Hepatocyte (in vitro differentiated cells): Measurements from ENCODE around the gene CCL18. TPM values are rescaled to one million over a fixed set of nuclear protein-coding genes. Genes with fewer than 3 reads are reported as not detected.

Experiments used
- DNase-seq: peaks from one replicate; pipeline ENCODE4 v3.0.0-alpha.2; 2016; ENCODE audit warnings: low spot score
- H2AFZ ChIP-seq: fragments of 200-600 bp; sonication (generic); 2 replicates; pipeline ENCODE4 v1.6.0; 2016; ENCODE audit warnings: antibody characterized with exemption, mild to moderate bottlenecking
- H3K27ac ChIP-seq: fragments of 200-600 bp; sonication (generic); 2 replicates; pipeline ENCODE4 v1.5.1; 2016; ENCODE audit warnings: mild to moderate bottlenecking
- H3K27me3 ChIP-seq: fragments of 200-600 bp; sonication (generic); 2 replicates; pipeline ENCODE4 v1.6.1; 2016
- H3K36me3 ChIP-seq: fragments of 200-600 bp; sonication (generic); replicated peaks from 2 replicates; pipeline ENCODE4 v1.5.1; 2016; ENCODE audit warnings: low read depth; ENCODE audit not compliant: insufficient read depth
- H3K4me1 ChIP-seq: fragments of 200-600 bp; sonication (generic); 2 replicates; pipeline ENCODE4 v1.5.1; 2016; ENCODE audit warnings: mild to moderate bottlenecking, moderate library complexity; ENCODE audit not compliant: insufficient read depth
- H3K4me2 ChIP-seq: fragments of 200-600 bp; sonication (generic); 2 replicates; pipeline ENCODE4 v1.6.0; 2016
- H3K4me3 ChIP-seq: fragments of 200-600 bp; sonication (generic); 2 replicates; pipeline ENCODE4 v1.5.1; 2016; ENCODE audit warnings: mild to moderate bottlenecking
- H3K79me2 ChIP-seq: fragments of 200-600 bp; sonication (generic); 2 replicates; pipeline ENCODE4 v1.6.0; 2017; ENCODE audit warnings: mild to moderate bottlenecking
- H3K9me2 ChIP-seq: fragments of 200-600 bp; sonication (generic); replicated peaks from 2 replicates; pipeline ENCODE4 v1.6.0; 2017; ENCODE audit warnings: mild to moderate bottlenecking; ENCODE audit not compliant: insufficient read depth
- H3K9me3 ChIP-seq: fragments of 200-600 bp; sonication (generic); 2 replicates; pipeline ENCODE4 v1.5.1; 2016; ENCODE audit warnings: low read depth, mild to moderate bottlenecking
- H4K20me1 ChIP-seq: fragments of 200-600 bp; sonication (generic); 2 replicates; pipeline ENCODE4 v1.6.0; 2016; ENCODE audit warnings: mild to moderate bottlenecking; ENCODE audit not compliant: insufficient read depth, poor library complexity, severe bottlenecking
- EZH2 ChIP-seq: fragments of 200-600 bp; sonication (generic); IDR thresholded peaks from 2 replicates; pipeline ENCODE4 v1.6.1; 2016; ENCODE audit warnings: antibody characterized with exemption, mild to moderate bottlenecking, borderline replicate concordance
- EZH2phosphoT487 ChIP-seq: fragments of 200-600 bp; sonication (generic); IDR thresholded peaks from one replicate; pipeline ENCODE4 v1.6.1; 2018; ENCODE audit warnings: antibody characterized with exemption, mild to moderate bottlenecking, low read depth, moderate library complexity; ENCODE audit not compliant: unreplicated experiment, severe bottlenecking
- WGBS: methylation state at CpG from one replicate; pipeline ENCODE4 v1.1.6; 2016; ENCODE audit warnings: low lambda C conversion rate; ENCODE audit errors: missing lambda C conversion rate; 5-methylcytosine and 5-hydroxymethylcytosine counted together
- polyA plus RNA-seq: library from polyadenylated mRNA; unstranded; fragments of >200 nt; fragmentation: Nextera tagmentation; extraction: Ambion mirVana; gene quantifications from 2 replicates; pipeline ENCODE4 v1.2.1, GENCODE V29; 2016
- total RNA-seq: library from RNA; depleted of rRNA; stranded (reverse); fragments of >200 nt; gene quantifications from 2 replicates; pipeline ENCODE4 v1.2.3, GENCODE V29; 2014
- TF ChIP-seq, protein P1 (sequence below): fragments of 200-600 bp; sonication (generic); IDR thresholded peaks from 2 replicates; pipeline ENCODE4 v1.5.1; 2016; ENCODE audit warnings: antibody characterized with exemption, mild to moderate bottlenecking; ENCODE audit not compliant: poor library complexity

Gene CCL18
- total and polyA plus RNA-seq, 2 experiments from 2014 or later, result 3.6 to 10.2 TPM

DNA sequence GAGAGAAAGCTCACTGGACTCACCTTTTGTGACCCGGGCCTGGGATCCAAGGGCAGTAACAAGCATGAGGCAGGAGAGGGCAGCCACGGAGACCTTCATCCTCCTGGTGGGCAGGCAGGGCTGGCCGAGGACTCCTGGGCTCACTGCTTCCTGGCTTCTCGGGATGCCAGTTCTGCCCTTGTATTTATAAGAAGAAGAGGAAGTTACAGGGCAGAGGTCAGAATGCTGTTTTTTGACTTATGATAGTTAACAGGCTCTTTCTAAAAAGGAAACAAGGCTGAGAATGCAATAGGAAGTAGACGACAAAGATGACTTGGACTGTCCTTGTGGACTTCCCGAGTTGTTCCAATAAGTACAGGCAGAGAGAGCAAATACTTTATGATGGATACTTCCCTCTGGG, 46.3 kb upstream of the CCL18 start, which contains the start of gene CCL23:
TSS of gene CCL23 (minus strand) at position 174 of the 400 bp plus-strand sequence. CDS start at position 99, 75 bp downstream.
- H3K27me3 ChIP-seq, result peaks cover 14% of the 10 kb centered on the region
- DNase-seq, result no peak
- H3K27ac ChIP-seq, result no peak within 1 kb of the TSS
- no peak within 1 kb of the TSS for H3K4me2 ChIP-seq
- no peaks in the 10 kb centered on the region for H4K20me1 ChIP-seq
- 77% methylated on average over 6 of the region's 6 CpGs for WGBS
- H3K4me3 ChIP-seq, result no peak within 1 kb of the TSS
- no peaks in the 10 kb centered on the region for H3K36me3 ChIP-seq
- no peaks in the 10 kb centered on the region for H3K9me3 ChIP-seq
- TF ChIP-seq, protein P1, sequence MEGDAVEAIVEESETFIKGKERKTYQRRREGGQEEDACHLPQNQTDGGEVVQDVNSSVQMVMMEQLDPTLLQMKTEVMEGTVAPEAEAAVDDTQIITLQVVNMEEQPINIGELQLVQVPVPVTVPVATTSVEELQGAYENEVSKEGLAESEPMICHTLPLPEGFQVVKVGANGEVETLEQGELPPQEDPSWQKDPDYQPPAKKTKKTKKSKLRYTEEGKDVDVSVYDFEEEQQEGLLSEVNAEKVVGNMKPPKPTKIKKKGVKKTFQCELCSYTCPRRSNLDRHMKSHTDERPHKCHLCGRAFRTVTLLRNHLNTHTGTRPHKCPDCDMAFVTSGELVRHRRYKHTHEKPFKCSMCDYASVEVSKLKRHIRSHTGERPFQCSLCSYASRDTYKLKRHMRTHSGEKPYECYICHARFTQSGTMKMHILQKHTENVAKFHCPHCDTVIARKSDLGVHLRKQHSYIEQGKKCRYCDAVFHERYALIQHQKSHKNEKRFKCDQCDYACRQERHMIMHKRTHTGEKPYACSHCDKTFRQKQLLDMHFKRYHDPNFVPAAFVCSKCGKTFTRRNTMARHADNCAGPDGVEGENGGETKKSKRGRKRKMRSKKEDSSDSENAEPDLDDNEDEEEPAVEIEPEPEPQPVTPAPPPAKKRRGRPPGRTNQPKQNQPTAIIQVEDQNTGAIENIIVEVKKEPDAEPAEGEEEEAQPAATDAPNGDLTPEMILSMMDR, result no peak
- TF ChIP-seq EZH2phosphoT487, result no peak
- no peak for TF ChIP-seq EZH2
- no peaks in the 10 kb centered on the region for H3K79me2 ChIP-seq
- no peaks in the 10 kb centered on the region for H3K4me1 ChIP-seq
- no peak within 1 kb of the TSS for H2AFZ ChIP-seq
- no peaks in the 10 kb centered on the region for H3K9me2 ChIP-seq

DNA sequence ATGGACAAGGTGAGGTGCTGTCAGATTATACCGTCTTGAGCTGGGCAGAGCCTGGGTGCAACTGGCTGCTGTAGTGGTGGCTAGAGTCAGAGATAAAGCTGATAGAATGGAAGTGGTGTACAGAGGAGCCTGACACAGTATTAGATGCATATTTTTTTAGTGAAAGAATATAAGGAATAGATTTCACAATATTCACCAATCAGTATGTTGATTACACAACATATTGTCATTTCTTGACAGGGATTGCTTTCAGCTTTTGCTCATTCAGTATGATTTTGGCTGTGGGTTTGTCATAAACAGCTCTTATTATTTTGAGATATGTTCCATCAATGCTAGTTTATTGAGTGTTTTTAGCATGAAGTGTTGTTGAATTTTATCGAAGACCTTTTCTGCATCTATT, 44.6 kb upstream of the CCL18 start:
- 91% methylated on average over 2 of the region's 2 CpGs for WGBS
- Histone ChIP-seq H3K36me3 (no peaks in the 10 kb centered on the region), H3K9me2 (no peaks in the 10 kb centered on the region), H3K9me3 (no peaks in the 10 kb centered on the region), H4K20me1 (no peaks in the 10 kb centered on the region), H3K27me3 (peaks cover 14% of the 10 kb centered on the region), H2AFZ (no peak overlapping the region), H3K4me2 (no peak overlapping the region), H3K79me2 (no peaks in the 10 kb centered on the region), H3K27ac (no peak overlapping the region), H3K4me3 (no peak overlapping the region), H3K4me1 (no peaks in the 10 kb centered on the region)
- no peak for DNase-seq
- TF ChIP-seq EZH2phosphoT487, result no peak
- TF ChIP-seq, protein P1, result no peak
- no peak for TF ChIP-seq EZH2

DNA sequence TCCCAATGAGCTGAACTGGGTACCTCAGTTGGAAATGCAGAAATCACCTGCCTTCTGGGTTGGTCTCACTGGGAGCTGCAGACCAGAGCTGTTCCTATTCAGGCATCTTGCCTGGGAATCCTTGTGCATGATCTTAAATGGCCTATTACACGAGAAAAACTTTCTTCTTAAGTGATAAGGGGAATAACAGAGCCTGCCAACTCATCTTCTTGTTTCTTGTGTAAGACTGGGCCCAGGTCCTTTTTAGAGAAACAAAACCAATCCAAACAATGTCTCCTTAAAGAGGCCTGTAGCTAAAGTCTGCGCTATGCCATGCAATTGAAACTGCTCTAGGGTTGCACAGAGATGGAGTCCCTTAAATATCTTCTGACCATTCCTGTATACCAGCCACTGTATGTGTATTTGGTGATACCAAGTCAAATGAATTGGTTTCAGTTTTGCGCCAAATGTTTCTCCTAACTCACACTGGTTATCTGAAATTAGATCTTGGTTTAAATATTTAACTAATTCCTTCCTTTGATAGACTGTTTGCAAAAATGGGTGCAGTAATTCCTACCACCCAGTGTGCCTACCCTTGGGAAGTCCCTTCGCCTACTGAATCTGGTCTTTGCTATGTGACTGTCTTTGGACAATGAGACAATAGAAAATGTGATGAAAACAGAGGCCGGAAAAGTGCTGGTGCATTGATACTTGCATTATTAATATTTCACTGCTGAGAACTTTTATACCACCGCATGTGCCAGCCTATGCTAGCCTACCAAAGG, 39.8 kb upstream of the CCL18 start:
- no peaks in the 10 kb centered on the region for H3K4me1 ChIP-seq
- H3K9me3 ChIP-seq, result no peaks in the 10 kb centered on the region
- H3K79me2 ChIP-seq, result no peaks in the 10 kb centered on the region
- peaks cover 11% of the 10 kb centered on the region for H3K27me3 ChIP-seq
- no peak overlapping the region for H2AFZ ChIP-seq
- no peaks in the 10 kb centered on the region for H4K20me1 ChIP-seq
- no peaks in the 10 kb centered on the region for H3K36me3 ChIP-seq
- no peak for DNase-seq
- no peak for TF ChIP-seq EZH2phosphoT487
- TF ChIP-seq, protein P1, result no peak
- WGBS, result 89% methylated on average over 6 of the region's 6 CpGs
- H3K27ac ChIP-seq, result no peak overlapping the region
- H3K4me2 ChIP-seq, result no peak overlapping the region
- no peaks in the 10 kb centered on the region for H3K9me2 ChIP-seq
- H3K4me3 ChIP-seq, result no peak overlapping the region
